ENCODE measurements around the gene CHMP4B.

Gene CHMP4B

GRCh38 chr20:33881989-33882388 is 70.8 kb downstream of the CHMP4B start:
- TF ChIP-seq FOXP2 (optimal IDR thresholded peaks at IDR 0.05; ENCODE audit: borderline replicate concordance, extremely low read depth, extremely low read length, insufficient read depth) (no peak), TAF1 (IDR thresholded peaks at IDR 0.05; ENCODE audit: borderline replicate concordance, insufficient read depth, low read length) (no peak), POLR2AphosphoS5 (IDR thresholded peaks at IDR 0.05; ENCODE audit: low read depth, low read length) (no peak), SIN3A (IDR thresholded peaks at IDR 0.05; ENCODE audit: borderline replicate concordance, insufficient read depth, low read length) (no peak)
- TF ChIP-seq, protein P1, sequence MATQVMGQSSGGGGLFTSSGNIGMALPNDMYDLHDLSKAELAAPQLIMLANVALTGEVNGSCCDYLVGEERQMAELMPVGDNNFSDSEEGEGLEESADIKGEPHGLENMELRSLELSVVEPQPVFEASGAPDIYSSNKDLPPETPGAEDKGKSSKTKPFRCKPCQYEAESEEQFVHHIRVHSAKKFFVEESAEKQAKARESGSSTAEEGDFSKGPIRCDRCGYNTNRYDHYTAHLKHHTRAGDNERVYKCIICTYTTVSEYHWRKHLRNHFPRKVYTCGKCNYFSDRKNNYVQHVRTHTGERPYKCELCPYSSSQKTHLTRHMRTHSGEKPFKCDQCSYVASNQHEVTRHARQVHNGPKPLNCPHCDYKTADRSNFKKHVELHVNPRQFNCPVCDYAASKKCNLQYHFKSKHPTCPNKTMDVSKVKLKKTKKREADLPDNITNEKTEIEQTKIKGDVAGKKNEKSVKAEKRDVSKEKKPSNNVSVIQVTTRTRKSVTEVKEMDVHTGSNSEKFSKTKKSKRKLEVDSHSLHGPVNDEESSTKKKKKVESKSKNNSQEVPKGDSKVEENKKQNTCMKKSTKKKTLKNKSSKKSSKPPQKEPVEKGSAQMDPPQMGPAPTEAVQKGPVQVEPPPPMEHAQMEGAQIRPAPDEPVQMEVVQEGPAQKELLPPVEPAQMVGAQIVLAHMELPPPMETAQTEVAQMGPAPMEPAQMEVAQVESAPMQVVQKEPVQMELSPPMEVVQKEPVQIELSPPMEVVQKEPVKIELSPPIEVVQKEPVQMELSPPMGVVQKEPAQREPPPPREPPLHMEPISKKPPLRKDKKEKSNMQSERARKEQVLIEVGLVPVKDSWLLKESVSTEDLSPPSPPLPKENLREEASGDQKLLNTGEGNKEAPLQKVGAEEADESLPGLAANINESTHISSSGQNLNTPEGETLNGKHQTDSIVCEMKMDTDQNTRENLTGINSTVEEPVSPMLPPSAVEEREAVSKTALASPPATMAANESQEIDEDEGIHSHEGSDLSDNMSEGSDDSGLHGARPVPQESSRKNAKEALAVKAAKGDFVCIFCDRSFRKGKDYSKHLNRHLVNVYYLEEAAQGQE (IDR thresholded peaks at IDR 0.05; ENCODE audit: insufficient read depth in 1 of 2, low read depth in 2 of 2, low read length in 2 of 2): no peak

DNA sequence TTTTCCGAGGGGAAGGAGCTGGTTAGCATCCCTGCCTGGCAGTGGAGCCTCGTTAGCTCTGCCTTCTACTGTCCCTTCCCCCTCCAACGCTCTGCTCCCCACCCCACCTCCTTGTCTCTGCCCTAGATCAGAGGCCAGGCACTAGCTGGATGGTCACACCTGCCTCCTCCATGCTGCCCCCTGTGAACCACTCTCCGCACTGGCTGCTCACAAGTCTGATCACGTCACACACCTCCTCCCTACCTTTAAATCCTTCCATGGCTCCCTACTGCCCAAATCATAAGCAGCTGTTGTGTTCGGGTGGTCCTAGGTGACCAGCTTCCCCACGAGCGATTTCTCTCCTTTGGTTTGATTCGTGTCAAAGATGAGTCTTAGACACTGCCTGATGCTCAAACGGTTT is 71.3 kb downstream of the CHMP4B start:
- TF ChIP-seq SIN3A (IDR thresholded peaks at IDR 0.05; ENCODE audit: borderline replicate concordance, insufficient read depth, low read length) (no peak), FOXP2 (optimal IDR thresholded peaks at IDR 0.05; ENCODE audit: borderline replicate concordance, extremely low read depth, extremely low read length, insufficient read depth) (no peak), TAF1 (IDR thresholded peaks at IDR 0.05; ENCODE audit: borderline replicate concordance, insufficient read depth, low read length) (no peak), POLR2AphosphoS5 (IDR thresholded peaks at IDR 0.05; ENCODE audit: low read depth, low read length) (no peak)
- TF ChIP-seq, protein P1 (IDR thresholded peaks at IDR 0.05; ENCODE audit: insufficient read depth in 1 of 2, low read depth in 2 of 2, low read length in 2 of 2): no peak

GRCh38 chr20:33883164-33883563 is 72.0 kb downstream of the CHMP4B start:
- TF ChIP-seq FOXP2 (optimal IDR thresholded peaks at IDR 0.05; ENCODE audit: borderline replicate concordance, extremely low read depth, extremely low read length, insufficient read depth) (no peak), POLR2AphosphoS5 (IDR thresholded peaks at IDR 0.05; ENCODE audit: low read depth, low read length) (no peak)
- TF ChIP-seq, protein P1 (IDR thresholded peaks at IDR 0.05; ENCODE audit: insufficient read depth in 1 of 2, low read depth in 2 of 2, low read length in 2 of 2): no peak

DNA sequence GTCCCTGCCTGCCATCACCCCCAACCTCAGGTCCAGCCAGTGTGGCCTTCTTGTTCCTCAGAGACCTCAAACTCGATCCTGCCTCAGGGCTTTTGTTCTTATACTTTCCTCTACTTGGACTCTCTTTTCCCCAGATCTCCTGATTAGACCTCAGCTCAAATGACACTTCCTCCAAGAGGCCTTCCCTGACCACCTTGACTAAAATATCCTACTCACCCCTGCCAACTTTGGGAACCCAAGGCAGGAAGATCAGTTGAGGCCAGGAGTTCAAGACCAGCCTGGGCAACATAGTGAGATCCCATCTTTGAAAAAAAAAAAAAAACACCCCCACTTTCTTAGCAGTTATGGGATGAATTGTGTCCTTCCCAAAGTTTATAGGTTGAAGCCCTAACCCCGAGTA is 73.5 kb downstream of the CHMP4B start:
- TF ChIP-seq SIN3A (IDR thresholded peaks at IDR 0.05; ENCODE audit: borderline replicate concordance, insufficient read depth, low read length) (no peak), TAF1 (IDR thresholded peaks at IDR 0.05; ENCODE audit: borderline replicate concordance, insufficient read depth, low read length) (no peak), FOXP2 (optimal IDR thresholded peaks at IDR 0.05; ENCODE audit: borderline replicate concordance, extremely low read depth, extremely low read length, insufficient read depth) (no peak), POLR2AphosphoS5 (IDR thresholded peaks at IDR 0.05; ENCODE audit: low read depth, low read length) (no peak)
- TF ChIP-seq, protein P1 (IDR thresholded peaks at IDR 0.05; ENCODE audit: insufficient read depth in 1 of 2, low read depth in 2 of 2, low read length in 2 of 2): no peak

DNA sequence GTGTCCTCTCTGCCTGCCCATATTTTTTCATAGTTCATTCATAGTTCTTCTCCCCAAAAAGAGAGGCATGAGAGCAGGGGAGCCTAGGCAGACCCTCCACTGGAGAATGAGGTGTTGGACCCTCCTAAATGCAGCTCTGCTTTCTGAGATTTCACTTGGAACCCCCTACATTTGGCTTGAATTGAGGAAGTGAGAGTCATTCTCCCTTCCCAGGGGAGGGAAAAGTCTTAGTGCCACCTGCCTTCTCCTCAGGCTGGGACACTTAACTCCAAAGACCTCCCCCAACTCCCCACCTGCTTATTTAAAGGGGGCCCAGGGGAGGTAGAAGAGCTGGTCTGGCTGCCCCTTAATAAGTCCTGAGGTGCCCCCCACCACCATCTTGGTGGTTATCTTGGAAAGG is 78.2 kb downstream of the CHMP4B start:
- TF ChIP-seq FOXP2 (optimal IDR thresholded peaks at IDR 0.05; ENCODE audit: borderline replicate concordance, extremely low read depth, extremely low read length, insufficient read depth) (no peak), POLR2AphosphoS5 (IDR thresholded peaks at IDR 0.05; ENCODE audit: low read depth, low read length) (no peak), TAF1 (IDR thresholded peaks at IDR 0.05; ENCODE audit: borderline replicate concordance, insufficient read depth, low read length) (no peak), SIN3A (IDR thresholded peaks at IDR 0.05; ENCODE audit: borderline replicate concordance, insufficient read depth, low read length) (no peak)
- TF ChIP-seq, protein P1 (IDR thresholded peaks at IDR 0.05; ENCODE audit: insufficient read depth in 1 of 2, low read depth in 2 of 2, low read length in 2 of 2): no peak
